Natural killer cell (primary cell): Measurements from ENCODE around the gene NCK2. TPM values are rescaled to one million over a fixed set of nuclear protein-coding genes. Genes with fewer than 3 reads are reported as not detected.

Source experiments
- ATAC-seq, 3 donors: fragments of 150-1000 bp in 2 of 3; fragments of 200-7000 bp in 1 of 3; cut with Tn5 transposase; 1 replicate in 1 of 3; 2 replicates in 2 of 3; pipeline ENCODE4 v1.10.0; 2021; ENCODE audit warnings: mild to moderate bottlenecking in 2 of 3, moderate library complexity in 2 of 3
- DNase-seq, 2 donors: peaks; one replicate each; pipeline versions ENCODE4 v3.0.0 to v3.0.0-alpha.2; 2013 to 2021; ENCODE audit warnings: mixed read lengths in 1 of 2
- H3K27ac ChIP-seq: one replicate; pipeline ENCODE4 v1.5.1; 2013; ENCODE audit warnings: mild to moderate bottlenecking, low read length
- H3K27me3 ChIP-seq: one replicate; pipeline ENCODE4 v1.6.1; 2013; ENCODE audit warnings: low read length; ENCODE audit not compliant: control insufficient read depth, insufficient read depth
- H3K36me3 ChIP-seq: one replicate; pipeline ENCODE4 v1.6.1; 2013; ENCODE audit warnings: low read length; ENCODE audit not compliant: control insufficient read depth, insufficient read depth
- H3K4me1 ChIP-seq: one replicate; pipeline ENCODE4 v1.6.1; 2013; ENCODE audit warnings: low read length; ENCODE audit not compliant: control insufficient read depth, insufficient read depth
- H3K4me3 ChIP-seq: one replicate; pipeline ENCODE4 v1.5.1; 2013; ENCODE audit warnings: low read length
- H3K9me3 ChIP-seq: one replicate; pipeline ENCODE4 v1.6.1; 2013; ENCODE audit warnings: low read length; ENCODE audit not compliant: control insufficient read depth, insufficient read depth
- H3K27ac Mint-ChIP-seq, 2 donors: one replicate each; pipeline ENCODE4 v1.8.0; 2022; ENCODE audit warnings: mild to moderate bottlenecking in 2 of 2, mixed read lengths in 2 of 2, moderate library complexity in 1 of 2
- H3K27me3 Mint-ChIP-seq, 2 donors: one replicate each; pipeline ENCODE4 v1.8.0; 2022; ENCODE audit warnings: low read depth in 2 of 2, mixed read lengths in 2 of 2
- H3K36me3 Mint-ChIP-seq: one replicate; pipeline ENCODE4 v1.8.0; 2022; ENCODE audit warnings: mixed read lengths
- H3K4me1 Mint-ChIP-seq, 2 donors: one replicate each; pipeline ENCODE4 v1.8.0; 2022; ENCODE audit warnings: mixed read lengths in 2 of 2
- H3K4me3 Mint-ChIP-seq: one replicate; pipeline ENCODE4 v1.8.0; 2022; ENCODE audit warnings: mild to moderate bottlenecking, moderate library complexity, mixed read lengths
- H3K9me3 Mint-ChIP-seq, 2 donors: one replicate each; pipeline ENCODE4 v1.8.0; 2022; ENCODE audit warnings: mixed read lengths in 2 of 2
- CTCF ChIP-seq: fragments of 200-600 bp; IDR thresholded peaks from one replicate; pipeline ENCODE4 v1.8.0; 2022; ENCODE audit warnings: antibody characterized with exemption
- WGBS: methylation state at CpG from one replicate; pipeline ENCODE4 v1.1.7; 2013; ENCODE audit warnings: missing lambda C conversion rate; ENCODE audit not compliant: insufficient coverage; 5-methylcytosine and 5-hydroxymethylcytosine counted together
- intact Hi-C: fragments of 100-400 bp; cut with micrococcal nuclease; formaldehyde crosslinking; loops from one replicate; pipeline ENCODE4 v1.14.2; 2022
- total RNA-seq, 4 donors: library from RNA; stranded (reverse); fragments of 120-200 nt in 1 of 4; gene quantifications; one replicate each; pipeline versions ENCODE4 v1.2.3 to v1.2.4, GENCODE V29; 2013 to 2022

The NCK2 gene
- total RNA-seq, 3 donors from 2014 or later (not counting 1 experiment from before 2014, with no cell fraction given): 34.1 to 50.8 (median 43.0) TPM

GRCh38 chr2:105775809-105776559, 31.3 kb downstream of the NCK2 start:
- peaks cover 73 to 75% of the 10 kb centered on the region in 2 donors for H3K4me1 Mint-ChIP-seq
- no peaks in the 10 kb centered on the region for H3K36me3 Mint-ChIP-seq
- peaks cover 70% of the 10 kb centered on the region for H3K4me1 ChIP-seq
- H3K27ac Mint-ChIP-seq: peak overlapping the region; percentile 87
- no peaks in the 10 kb centered on the region for H3K27me3 Mint-ChIP-seq
- peak; percentile 61 to 68 (median 66) for ATAC-seq
- H3K9me3 Mint-ChIP-seq: no peaks in the 10 kb centered on the region
- intact Hi-C loops: loop anchor here (2.0 kb wide), 1 partner anchor 29 kb away; no protein-coding TSS in a partner anchor
- H3K36me3 ChIP-seq: no peaks in the 10 kb centered on the region
- H3K27me3 ChIP-seq: no peaks in the 10 kb centered on the region
- DNase-seq: peak in 1 of 2 donors; percentile 78
- 6% methylated on average over 10 of the region's 11 CpGs for WGBS
- no peaks in the 10 kb centered on the region for H3K9me3 ChIP-seq
- peak overlapping the region; percentile 86 for H3K27ac ChIP-seq
- no peak for TF ChIP-seq CTCF
- H3K4me3 ChIP-seq: no peak overlapping the region
- H3K4me3 Mint-ChIP-seq: peak overlapping the region; percentile 84

DNA sequence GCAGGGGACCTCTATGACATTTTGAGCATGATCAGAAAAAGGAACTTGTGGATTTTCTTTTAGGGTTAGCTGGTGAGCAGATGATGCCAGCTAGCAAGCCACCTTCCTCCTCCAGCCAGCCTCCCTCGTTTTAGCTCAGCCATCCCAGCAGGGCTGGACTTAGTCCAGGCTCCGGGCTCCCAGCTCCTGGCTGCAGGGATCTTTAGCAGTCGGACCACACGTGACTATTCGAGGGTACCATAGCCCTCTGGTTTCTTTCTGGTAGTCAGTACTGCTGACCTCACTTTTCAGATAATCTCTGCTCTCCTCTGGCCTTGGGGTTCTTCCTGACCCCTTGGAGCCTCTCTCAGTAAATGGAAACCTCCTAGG, 31.8 kb downstream of the NCK2 start:
- H3K4me3 ChIP-seq: no peak overlapping the region
- H3K36me3 Mint-ChIP-seq: no peaks in the 10 kb centered on the region
- no peaks in the 10 kb centered on the region for H3K27me3 ChIP-seq
- no peaks in the 10 kb centered on the region for H3K27me3 Mint-ChIP-seq
- H3K9me3 Mint-ChIP-seq: no peaks in the 10 kb centered on the region
- H3K27ac Mint-ChIP-seq: peak overlapping the region; percentile 87
- no peaks in the 10 kb centered on the region for H3K36me3 ChIP-seq
- H3K9me3 ChIP-seq: no peaks in the 10 kb centered on the region
- peak overlapping the region; percentile 84 for H3K4me3 Mint-ChIP-seq
- H3K4me1 ChIP-seq: peaks cover 76% of the 10 kb centered on the region
- ATAC-seq: peak in 1 of 3 donors; percentile 36
- 48% methylated on average over 5 of the region's 5 CpGs for WGBS
- DNase-seq: no peak
- intact Hi-C loops: loop anchor here (2.0 kb wide), 1 partner anchor 30 kb away; no protein-coding TSS in a partner anchor
- peaks cover 78 to 81% of the 10 kb centered on the region in 2 donors for H3K4me1 Mint-ChIP-seq
- peak overlapping the region; percentile 86 for H3K27ac ChIP-seq
- TF ChIP-seq CTCF: no peak

- Histone ChIP-seq H3K4me3 (no peak overlapping the region), H3K9me3 (no peaks in the 10 kb centered on the region), H3K4me1 (peaks cover 80% of the 10 kb centered on the region), H3K36me3 (no peaks in the 10 kb centered on the region), H3K27me3 (no peaks in the 10 kb centered on the region), H3K27ac (peak overlapping the region; percentile 86)
- Mint-ChIP-seq H3K9me3 (no peaks in the 10 kb centered on the region), H3K27ac (peak overlapping the region; percentile 87), H3K4me3 (peak overlapping the region; percentile 84), H3K4me1 (peaks cover 84 to 86% of the 10 kb centered on the region in 2 donors), H3K36me3 (no peaks in the 10 kb centered on the region), H3K27me3 (no peaks in the 10 kb centered on the region)
- WGBS: 56% methylated on average over 11 of the region's 13 CpGs
- no peak for TF ChIP-seq CTCF
- peak in 1 of 2 donors; percentile 46 for DNase-seq
- peak in 1 of 3 donors; percentile 29 for ATAC-seq
- intact Hi-C loops: loop anchor here (2.0 kb wide), 1 partner anchor 30 kb away; no protein-coding TSS in a partner anchor
Measured at GRCh38 chr2:105777031-105777482, 32.3 kb downstream of the NCK2 start.
